Measurements from ENCODE around the gene DLX2.

DLX2 gene

DNA sequence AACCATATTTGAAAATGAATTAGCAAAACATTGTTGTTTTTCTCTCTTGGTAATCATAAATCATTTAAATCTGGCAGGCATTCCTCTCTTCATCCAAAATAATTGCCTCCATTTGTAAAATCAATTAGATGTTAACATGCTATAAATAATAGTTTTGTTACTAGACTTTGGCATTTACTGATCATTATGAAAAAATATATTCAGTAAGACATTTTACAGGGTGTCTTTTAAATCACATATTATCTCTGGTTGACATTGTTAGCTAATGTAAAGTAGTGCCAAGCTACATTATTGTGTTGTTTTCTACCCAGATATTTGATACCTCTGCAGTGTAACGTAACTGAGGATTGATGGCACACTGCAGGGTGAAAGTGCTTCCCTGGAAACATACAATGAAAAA, 49.2 kb downstream of the DLX2 start:
- DNase-seq (ENCODE audit: low spot score): no peak

DNA sequence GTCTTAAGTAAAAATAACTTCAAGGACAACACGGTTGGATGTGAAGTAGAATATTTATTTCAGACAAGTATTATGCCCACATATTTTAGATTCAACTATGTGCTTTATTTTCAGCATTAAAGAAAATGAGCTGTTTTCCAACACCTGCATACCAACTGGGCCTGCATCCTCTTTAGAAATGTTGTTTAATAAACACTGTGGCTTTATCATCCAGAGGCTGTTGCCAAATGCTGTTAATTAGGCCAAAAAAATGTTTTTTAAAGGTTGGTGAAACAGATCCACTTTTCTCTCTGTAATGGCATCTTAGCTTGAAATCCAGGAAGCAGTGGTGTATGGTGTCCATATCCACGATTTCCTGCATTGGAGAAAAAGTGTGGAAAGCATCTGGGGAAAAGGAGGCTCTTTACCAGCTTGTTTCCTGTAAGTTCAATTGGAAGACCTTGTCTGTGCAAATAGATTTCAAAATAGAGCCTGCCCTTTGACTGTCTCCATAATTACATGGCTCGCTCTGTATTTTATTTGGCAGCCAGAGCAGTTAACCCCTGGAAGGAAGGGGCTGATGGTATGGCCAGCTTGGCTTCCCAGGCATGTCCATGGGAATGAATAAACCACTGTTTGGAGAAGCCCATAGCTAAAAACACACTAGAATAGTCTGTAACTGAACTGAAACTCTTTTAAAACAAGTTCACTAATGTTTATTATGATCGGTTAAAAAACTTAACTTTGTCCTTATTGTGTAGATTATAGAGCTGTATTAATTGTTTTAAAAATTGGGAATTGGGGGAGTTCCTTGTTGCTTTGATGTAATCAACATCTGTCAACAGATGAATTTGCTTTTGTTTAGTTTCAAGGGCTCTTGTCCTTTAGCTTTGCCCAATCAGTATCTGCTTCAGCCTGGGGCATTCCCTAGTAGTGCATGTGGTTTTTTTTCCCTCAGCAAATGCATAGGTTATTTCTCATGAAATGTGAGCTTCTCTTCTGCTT, 50.4 kb downstream of the DLX2 start:
- DNase-seq (ENCODE audit: low spot score): no peak

DNA sequence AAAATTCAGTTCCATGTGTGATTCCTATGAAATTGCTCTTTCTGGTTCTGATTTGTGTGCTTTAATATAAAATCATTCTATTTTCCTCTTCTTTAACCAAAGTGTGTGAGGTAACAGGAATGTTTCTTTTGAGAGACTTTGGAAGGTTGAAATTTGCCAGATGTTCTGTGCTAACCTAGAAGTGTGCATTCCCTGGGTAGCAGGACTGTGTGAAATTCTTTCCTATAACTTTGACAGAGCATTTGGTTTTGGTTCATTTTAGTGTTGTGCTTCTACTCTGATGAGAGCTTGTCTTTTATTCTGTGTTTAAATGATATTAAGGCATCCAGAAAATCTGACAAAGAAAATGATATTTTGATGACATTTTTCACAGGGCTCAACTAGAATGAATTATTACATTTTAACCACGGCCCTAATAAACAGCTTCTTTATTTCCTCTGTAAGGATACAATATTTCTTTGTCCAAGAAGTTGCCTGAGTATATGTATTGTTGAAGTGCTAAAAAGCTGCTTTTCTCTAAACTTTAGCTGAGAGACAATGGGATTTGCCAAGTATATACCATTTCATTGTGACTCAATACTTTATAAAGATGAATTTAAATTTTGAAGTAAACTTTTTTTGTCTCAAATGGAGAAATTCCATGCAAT, 52.1 kb downstream of the DLX2 start:
- no peak for DNase-seq (ENCODE audit: low spot score)

DNA sequence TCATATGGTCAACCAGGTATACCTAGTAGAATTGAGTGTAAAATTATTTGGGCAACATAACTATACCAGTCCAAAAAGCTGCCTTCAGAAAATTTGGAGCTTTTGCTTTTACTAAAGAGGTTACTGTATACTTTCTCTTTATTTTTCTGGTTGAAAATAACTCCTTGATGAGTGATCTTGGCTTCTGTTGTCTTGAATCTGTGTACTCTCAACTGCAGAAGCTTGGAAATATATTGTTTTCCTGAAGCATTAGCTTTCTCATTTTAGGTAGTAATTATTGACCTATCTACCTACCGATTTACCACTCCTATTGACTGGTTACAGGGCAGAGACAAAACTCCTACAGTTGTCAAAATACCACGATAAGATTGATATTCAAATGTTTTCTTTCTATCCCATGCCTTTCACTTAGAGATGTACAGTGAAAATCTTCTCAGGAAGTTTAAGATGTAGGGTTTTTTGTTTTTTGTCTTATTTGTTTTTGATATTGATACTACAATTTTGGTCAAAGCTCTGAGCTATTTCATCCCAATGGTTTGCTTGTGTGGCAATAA, 53.1 kb downstream of the DLX2 start:
- DNase-seq (ENCODE audit: low spot score): no peak
